GM19397 (cell line): ENCODE results near the gene MYZAP.

ENCODE experiments used
- ATAC-seq: cut with Tn5 transposase; IDR thresholded peaks from one replicate; pipeline ENCODE4 v1.9.1; 2021; ENCODE audit warnings: mild to moderate bottlenecking, moderate library complexity; ENCODE audit not compliant: unreplicated experiment

The MYZAP gene

DNA sequence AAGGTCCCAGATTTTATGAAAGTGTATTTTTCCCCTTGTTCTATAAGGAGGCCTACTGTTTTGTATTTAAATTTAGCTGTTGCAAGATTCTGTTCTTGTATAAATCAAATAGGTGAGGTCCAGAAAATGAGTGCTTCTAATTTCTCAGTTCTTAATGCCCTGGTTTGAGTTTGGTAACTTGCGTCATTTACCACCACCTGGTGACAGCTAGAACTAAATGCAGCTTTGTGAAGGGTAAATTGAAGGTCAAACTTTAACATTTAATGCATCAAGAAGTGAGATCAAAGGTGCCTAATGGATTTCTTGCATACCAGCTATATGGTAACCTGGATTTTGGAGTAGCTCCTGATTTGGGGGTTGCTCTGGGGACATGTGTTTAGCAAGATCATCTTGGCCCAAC lies 64.1 kb downstream of the MYZAP start:
- ATAC-seq: no peak

DNA sequence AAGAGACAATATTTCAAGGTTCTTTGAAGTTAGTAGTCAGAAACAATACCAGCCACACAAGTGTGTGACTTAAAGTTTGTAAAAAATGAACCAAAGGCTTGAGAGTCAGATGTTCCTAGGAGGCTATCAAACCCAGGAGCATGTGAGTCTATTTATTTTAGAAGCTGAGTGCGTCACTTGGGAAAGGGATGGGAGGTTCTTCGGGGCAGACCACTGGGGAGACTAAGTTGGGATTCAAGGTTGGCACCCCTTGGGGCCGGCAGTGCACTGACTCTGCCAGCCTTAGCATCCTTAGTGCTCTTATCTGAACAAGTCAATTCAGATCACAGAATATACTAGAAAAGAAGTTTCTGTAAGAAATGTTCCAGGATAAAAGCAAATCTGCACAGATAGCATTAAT lies 64.7 kb downstream of the MYZAP start:
- ATAC-seq: no peak

DNA sequence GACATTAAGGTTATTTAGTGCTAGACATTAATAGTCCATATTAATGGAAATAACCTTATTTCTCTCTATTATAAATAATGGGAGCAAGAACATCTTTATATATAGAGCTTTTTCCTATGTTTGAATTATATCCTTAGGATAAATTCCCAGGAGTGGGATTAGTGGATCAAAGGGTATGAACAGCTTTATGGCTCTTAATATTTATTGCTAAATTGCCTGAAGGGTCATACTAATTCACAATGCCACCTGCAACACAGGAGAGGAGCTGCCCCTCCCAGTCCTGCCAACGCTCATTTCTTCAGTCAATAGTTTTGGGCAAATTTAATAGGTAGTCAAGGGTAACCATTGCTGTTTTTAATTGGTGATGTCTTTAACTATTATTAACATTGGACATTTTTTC lies 65.9 kb downstream of the MYZAP start:
- no peak for ATAC-seq

DNA sequence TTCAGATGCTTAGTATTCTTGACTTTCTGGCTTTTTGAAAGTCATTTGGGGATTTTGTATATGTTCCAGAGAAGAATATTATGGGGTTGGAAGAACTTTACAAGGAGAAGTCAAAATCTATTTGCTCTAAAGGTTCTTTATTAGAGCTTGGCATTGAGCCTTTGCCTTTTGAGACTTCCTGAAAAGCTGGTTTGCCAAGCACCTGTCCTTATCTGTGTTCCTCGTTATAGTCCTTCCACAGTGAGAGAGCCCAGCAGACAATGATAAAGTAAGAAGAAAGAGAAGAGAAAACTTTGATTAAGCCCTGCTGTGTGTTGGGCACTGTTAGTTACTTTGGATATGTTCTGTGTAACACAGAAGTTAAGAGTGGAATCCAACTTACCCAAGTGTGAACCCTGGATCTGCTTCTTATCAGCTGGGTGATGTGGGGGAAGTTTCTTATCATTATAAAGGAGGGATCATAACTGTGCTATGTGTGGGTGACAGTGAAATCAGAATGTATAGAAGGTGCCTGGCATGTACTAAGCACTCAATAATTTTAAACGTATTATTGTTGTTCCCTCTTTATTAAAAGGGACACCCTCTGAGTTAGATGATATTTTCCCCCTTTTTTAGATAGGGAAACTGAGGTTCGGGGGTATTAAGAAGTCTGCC lies 70.5 kb downstream of the MYZAP start:
- no peak for ATAC-seq

DNA sequence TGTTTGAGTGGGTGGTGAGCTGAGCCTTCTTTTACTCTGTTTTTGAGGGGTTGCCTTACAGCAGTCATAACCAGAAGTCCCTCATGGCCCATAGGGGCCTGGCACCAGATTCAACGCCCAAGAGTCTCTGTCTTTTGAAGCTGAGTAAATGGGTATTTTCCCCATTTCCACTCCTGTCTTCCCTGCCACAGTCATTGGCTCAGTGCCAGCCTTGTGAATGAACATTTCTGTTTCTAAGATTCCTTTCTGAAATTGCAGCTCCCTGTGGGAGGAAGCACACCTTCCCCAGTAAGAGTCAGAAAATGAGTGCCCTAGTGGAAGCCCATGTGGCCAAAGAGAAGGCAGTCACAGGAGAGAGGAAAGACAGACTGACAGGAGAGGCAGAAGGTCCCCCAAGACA lies 71.1 kb downstream of the MYZAP start:
- ATAC-seq: no peak

DNA sequence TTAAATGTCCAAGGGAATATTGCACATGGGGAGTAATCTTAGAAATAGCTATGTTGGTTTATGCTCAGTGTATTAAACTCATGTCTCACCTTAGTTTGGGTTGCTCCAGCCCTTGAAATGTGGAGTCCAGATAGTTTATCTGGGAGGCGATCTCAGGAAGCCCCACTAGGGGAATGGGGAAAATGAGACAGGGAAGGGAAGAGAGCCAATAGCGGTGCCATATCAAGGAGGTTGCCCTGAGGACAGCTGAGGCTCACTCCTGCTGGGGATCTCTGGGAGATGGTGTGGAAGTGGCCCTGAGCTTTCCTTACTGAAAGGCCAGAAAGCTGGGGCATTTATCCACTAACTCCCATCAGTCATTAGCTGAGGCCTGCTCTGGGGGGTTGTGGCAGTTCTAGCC lies 71.6 kb downstream of the MYZAP start:
- ATAC-seq: no peak

DNA sequence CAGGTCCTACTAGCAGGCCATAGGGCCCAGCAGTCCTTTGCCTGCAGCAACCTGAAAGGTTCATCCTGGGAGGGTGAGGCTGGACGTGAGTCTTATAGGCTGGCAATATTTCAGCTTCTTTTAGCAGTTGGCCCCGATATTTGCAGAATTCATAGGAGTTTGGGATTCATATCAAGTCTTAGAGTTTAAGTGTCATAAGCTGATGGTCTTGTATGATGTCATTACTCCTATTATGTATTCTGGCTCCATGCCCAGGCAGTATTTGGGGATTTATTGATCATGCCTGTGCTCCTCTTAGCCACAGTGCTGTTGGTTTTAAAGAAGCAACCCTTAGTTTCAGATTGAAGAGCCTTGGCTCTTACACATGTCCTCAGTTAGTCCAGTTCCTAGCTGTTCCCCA lies 73.5 kb downstream of the MYZAP start:
- ATAC-seq: no peak

DNA sequence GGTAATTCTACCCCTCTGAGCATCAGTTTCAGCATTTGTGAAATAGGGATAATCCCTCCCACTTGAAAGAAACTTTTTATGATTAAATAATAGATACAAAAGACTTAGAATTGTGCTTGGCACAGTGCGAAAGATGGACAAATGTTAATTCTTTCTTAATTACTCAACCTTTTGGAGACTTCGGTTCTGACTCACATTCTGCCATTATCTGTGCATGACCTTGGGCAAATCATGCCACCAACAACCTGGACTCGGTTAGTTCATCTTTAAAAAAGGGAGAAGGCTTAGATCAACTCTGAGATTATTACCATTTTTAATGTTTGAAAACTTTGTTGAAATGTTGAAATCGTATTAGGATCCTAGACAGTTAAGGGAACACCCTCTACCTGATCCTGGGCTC lies 74.2 kb downstream of the MYZAP start:
- no peak for ATAC-seq

DNA sequence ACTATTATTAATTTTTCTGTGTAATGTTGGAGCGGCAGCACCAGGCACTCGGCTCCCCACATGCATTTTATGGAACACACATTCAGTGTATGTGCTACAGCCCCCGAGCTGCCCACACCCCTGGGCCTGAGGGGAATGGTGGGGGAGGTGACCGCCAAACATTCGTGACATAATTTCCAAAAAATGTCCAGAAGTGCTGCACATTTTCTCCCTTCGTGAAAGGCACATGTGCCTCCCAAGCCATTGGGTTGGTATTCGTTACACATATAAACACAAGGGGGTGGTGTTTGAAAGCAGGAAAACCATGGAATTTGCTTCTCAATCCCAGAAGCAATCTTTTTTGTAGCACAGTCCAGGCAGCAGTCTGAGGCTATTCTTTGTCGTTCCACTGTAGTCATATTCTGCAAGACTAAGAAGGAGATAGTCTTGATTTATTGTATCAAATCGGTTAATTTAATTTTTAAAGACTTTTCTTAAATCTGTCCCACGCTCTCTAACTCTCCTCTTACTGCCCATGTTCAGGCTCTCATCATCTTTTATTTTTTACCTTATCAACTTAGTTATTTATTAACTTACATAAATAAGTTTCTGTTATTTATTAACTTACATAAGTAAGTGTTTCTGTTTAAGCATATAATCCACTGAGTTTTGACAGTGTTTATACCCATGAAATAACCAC lies 75.6 kb downstream of the MYZAP start:
- ATAC-seq: no peak

DNA sequence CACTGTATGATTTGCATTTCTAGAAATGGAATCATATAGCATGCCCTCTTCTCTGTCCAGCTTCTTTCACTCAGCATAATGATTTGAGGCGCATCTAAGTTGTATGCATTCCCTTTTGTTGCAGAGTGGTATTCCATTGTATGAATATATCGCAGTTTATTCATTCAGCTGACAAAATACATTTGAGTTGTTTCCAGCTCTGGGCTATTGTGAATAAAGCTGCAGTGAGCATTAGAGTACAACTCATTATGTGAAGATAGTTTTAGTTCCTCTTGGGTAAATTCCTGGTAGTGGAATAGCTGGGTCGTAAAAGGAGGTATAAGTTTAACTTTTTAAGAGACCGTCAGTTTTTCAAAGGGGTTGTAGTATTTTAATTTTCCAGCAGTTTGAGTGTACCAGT lies 76.3 kb downstream of the MYZAP start:
- no peak for ATAC-seq

DNA sequence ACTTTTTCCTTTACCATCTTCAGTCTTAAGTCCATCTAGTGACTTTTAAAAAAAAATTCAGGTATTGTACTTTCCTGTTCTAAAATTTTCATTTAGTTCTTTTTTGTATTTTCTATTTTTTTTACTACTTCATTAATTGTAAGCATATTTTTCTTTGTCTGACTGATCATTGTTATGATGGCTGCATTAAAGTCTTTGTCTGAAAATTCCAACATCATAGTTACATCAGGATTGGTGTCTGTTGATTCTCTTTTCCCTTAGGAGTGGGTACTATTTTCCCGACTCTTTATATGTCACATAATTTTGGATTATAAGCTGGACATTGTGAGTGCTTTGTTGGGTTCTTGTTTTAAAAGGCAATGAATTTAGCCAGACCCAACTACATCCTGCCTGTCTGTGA lies 79.9 kb downstream of the MYZAP start:
- ATAC-seq: no peak

DNA sequence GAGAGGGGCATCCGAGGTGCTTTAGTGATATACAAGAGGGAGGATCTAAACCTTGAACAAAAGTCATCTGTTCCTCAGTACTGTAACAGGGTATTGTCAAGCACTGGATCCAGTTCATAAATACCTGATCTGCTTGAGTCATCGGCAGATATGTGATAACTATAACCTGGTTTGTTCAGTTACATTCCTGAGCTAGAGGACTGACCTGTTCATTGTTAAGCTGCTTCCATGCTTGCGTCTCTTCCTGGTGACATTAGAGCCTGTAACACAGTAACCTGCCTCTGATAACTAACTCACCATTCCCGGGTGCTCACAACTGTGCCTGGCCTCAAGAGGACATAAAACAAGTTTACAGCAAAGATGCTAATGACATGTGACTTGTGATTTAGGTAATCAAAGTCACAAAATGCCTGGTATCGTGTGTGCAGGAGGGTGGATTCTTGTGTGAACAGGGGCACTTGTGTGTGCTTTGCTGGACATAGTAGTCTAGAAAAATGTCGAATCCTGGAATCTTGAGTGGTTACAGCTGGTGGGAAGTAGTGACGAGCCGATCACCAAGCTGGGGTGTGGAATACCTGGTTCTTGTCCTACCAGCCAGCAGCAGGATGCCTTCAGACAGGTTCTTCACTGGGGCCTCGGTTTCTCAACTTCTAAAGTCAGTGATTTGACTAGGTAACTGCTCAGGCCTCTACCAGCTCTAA lies 83.9 kb downstream of the MYZAP start:
- no peak for ATAC-seq

DNA sequence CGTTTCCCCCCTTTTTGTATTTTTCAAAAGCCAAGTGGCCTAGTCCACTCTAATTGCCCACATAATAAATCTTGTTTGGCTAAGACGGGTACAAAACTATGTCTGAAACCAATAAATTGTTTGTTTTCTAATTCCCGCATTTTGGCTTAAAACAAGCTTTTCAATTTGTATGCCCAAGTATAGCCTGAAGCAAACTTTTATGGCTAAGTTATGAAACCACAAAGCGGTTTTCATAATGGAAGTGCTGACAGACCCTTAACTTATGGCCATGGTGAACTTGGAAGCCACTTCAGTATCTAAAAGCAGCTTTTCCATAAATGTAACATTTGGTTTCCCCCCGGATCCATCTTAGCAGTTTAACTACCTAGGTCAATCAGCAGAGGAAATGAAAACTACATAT lies 84.9 kb downstream of the MYZAP start:
- no peak for ATAC-seq

DNA sequence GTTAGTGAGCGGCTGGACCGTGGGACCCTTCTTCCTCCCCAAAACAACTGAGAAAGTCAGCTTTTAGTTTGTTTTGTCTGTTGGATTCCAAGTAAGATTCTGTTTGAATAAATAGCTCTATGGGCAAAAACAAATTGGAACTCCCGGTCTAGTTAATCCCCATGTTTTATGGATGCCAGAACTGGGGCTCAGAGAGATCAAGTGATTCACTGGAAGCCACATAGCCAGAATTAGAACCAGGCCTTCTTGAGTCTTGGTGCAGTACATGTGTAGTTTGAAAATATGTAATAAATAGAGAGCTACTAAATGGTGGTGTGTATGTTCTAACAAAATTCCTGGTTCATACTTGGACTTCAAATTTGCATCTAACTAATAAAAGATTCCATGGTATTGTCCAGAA lies 85.5 kb downstream of the MYZAP start:
- ATAC-seq: no peak

DNA sequence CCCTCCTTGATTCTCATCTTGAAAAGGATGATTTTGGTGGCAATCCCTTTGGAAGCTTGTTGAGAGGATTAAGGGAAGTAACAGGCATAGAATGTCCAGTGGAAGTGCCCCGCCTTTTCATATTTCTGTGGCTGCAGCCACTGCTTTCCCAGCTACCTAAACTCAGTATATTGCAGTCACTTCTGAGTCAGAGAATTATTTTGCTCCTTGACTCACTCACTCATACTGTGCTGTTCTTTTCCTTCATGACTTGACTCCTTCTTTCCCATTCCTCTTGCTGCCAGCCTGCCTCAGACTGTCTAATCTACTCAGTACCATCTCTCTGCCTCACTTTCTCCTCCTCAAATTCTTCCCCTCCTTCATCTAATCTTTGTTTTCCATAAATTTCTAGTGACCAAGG lies 88.3 kb downstream of the MYZAP start:
- no peak for ATAC-seq

DNA sequence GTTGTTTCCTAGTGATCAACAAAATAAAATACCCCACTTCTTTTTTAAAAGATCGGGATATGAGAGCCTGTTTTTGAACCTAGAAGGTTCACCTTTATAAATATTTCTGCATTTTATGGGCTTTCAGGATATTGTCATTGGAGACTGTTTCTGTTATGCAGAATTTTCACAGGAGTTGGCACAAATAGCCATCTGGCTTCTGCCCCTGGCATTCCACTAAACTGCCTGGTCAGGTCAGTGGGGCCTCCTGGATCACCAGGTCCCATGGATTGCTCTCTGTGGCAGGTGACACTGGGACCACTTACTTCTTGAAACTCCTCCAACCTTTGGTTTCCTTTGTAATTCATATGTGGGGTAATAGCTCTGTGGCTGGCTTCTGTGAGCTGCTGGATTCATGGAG lies 89.3 kb downstream of the MYZAP start:
- no peak for ATAC-seq

DNA sequence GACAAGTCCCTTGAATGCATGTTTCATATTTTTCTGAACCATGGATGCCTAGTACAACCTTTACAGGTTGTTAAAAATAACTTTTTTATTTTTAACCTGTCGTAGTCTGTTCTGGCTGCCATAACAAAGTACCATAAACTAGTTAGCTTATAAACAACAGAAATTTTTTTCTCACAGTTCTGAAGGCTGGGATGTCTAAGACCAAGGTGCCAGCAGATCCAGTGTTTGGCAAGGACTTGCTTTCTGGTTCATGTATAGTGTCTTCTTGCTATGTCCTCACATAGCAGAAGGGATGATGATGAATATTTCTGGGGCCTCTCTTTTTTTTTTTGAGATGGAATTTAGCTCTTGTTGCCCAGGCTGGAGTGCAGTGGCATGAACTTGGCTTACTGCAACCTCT lies 91.8 kb downstream of the MYZAP start:
- no peak for ATAC-seq

DNA sequence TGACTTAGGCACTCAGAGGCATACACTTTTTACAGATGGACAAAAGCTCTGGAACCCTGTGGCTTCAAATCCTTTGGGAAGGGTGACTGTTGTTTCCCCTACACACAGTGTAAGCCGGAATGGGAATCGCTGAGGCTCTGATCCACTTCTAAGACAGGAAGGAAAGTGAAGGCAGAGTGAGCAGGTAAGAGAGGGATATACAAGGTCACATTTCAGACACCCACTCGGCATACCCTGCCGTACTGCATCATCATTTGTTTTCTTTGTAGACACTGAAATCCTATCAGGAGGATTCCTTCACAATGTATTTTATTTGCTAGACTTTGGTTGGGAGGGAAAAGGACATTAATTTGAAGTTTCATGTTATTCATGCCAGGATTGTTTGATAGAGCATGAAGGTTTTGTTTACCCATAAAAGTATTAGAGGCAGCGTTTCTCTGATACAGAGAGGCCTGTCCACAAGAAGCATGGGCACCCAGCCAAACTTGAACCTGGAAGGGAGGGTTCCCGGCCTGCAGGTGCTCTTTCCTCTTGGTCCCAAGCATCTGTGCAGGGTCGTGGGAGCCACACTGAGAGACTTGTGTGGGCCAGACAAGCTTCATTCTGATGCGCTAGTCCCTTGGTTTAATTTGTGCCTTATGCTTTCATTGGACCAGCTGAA lies 92.9 kb downstream of the MYZAP start:
- no peak for ATAC-seq

DNA sequence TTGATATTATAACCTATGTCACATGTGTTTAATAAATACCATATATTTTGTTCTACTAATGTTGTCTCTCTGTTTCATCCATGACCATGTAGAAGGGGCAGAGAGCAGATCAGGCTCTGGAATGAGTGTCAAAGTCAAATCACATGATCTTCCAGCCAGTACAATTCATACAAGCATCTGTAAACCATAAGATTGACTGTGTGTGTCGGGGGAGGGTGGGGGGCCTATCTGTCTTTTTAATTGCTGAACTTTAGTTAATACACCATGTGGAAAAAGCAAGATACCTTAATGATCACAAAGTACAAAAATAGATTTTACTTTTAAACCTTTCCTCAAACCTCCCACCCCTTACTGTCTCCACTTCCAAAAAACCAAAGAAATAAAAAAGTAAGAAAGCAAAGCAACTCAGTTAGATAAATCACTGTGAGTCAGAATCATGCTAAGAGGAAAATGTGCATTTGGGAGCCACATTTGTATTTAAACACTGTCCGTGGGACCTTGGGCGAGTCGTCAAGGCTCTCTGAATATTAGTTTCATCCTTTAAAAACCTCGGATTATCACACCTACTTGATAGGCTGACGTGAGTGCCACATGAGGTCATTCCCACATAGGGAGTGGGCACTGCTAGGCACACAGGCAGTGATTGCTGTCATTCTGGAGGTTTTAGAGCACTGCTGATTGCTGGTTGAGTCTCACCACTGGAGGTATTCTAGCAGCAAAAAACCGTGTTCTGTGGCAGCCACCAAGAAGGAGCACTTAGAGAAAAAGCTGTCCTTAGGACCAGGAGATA lies 93.8 kb downstream of the MYZAP start:
- ATAC-seq: no peak

DNA sequence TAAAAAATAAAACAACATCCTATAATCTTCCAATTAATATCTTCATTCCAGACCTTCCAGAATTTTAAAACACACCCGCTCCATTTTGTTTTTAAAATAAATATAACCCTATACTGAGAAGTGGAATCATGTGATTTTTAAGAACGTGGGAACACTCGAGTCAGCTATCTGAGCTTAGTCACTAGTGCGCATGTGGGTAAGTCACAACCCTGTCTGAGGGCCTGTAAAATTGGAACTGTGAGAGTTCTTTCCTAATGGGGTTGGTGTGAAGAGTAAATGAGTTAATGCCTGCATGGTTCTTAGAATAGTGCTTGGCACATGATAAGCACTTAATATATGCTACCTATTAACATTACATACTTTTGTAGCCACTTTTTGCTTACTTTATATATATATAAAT lies 95.0 kb downstream of the MYZAP start:
- no peak for ATAC-seq

DNA sequence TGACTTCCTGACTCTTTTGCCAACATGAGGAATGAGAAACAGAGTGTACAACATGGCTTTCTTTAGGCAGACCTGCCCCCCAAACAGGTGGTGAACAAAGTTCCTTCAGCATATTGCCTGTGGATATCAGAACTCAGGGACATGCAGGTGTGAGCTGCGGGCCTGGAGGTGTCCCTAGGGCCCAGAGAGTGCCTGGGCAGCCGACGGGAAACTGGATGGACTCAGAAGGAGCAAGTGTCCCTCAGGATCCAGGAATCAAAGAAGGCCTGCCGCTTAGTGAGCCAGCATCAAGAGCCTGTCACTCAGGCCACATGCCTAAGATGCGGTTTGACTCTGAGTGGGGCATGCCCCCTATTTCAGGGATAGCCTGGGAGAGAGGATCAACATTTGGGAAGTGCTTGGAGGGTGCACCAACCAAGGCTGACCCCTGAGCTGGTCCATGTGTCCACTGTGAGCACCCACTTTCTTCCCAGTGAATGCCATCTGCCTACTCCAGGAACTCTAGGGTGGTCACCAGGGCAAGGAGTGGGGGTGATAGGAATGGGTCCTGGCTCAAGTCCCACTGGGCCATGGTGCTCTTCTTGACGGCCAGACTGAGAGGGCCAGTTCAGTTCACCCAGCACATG lies 98.8 kb downstream of the MYZAP start:
- no peak for ATAC-seq
